ENCODE data around the gene ZFP57. TPM values are rescaled to one million over a fixed set of nuclear protein-coding genes. Genes with fewer than 3 reads are reported as not detected.

ZFP57 gene
- not detected for total RNA-seq
- long read RNA-seq: 0 reads

GRCh38 chr6:29680904-29681303, at the start of gene ZFP57:
TSS of gene ZFP57 (minus strand) at chr6:29681152. CDS start at chr6:29677003, 4,149 bp downstream.
- intact Hi-C loops (cut with DNase I): no loop called here
- no peak for DNase-seq (ENCODE audit: low spot score)

GRCh38 chr6:29730575-29731126, 49.7 kb upstream of the ZFP57 start:
- intact Hi-C loops (cut with DNase I): no loop called here
- DNase-seq (ENCODE audit: low spot score): no peak

GRCh38 chr6:29729774-29730328, 48.9 kb upstream of the ZFP57 start:
- no peak for DNase-seq (ENCODE audit: low spot score)
- intact Hi-C loops (cut with DNase I): no loop called here

GRCh38 chr6:29728875-29729270, 47.9 kb upstream of the ZFP57 start:
- no peak for DNase-seq (ENCODE audit: low spot score)
- intact Hi-C loops (cut with DNase I): no loop called here

GRCh38 chr6:29728173-29728874, 47.4 kb upstream of the ZFP57 start:
- intact Hi-C loops (cut with DNase I): no loop called here
- DNase-seq (ENCODE audit: low spot score): no peak

GRCh38 chr6:29727637-29728036, 46.7 kb upstream of the ZFP57 start:
- DNase-seq (ENCODE audit: low spot score): no peak
- intact Hi-C loops (cut with DNase I): no loop called here

GRCh38 chr6:29726571-29727194, 45.7 kb upstream of the ZFP57 start:
- no peak for DNase-seq (ENCODE audit: low spot score)
- intact Hi-C loops (cut with DNase I): no loop called here

GRCh38 chr6:29726001-29726400, 45.0 kb upstream of the ZFP57 start:
- intact Hi-C loops (cut with DNase I): no loop called here

GRCh38 chr6:29724937-29725869, 44.3 kb upstream of the ZFP57 start:
- DNase-seq (ENCODE audit: low spot score): no peak
- intact Hi-C loops (cut with DNase I): no loop called here

More at GRCh38 chr6:29726001-29726400, 45.0 kb upstream of the ZFP57 start:
- DNase-seq (ENCODE audit: low spot score): no peak

GRCh38 chr6:29723666-29724588, 43.0 kb upstream of the ZFP57 start:
- DNase-seq (ENCODE audit: low spot score): peak; percentile 86
- intact Hi-C loops (cut with DNase I): no loop called here

GRCh38 chr6:29723262-29723665, 42.3 kb upstream of the ZFP57 start, which contains the start of gene HLA-F:
TSS of gene HLA-F (plus strand) at chr6:29723434. CDS start at chr6:29723464, 30 bp downstream.
- intact Hi-C loops (cut with DNase I): no loop called here

GRCh38 chr6:29720863-29721262, 39.9 kb upstream of the ZFP57 start:
- DNase-seq (ENCODE audit: low spot score): no peak
- intact Hi-C loops (cut with DNase I): no loop called here

More at GRCh38 chr6:29723262-29723665, 42.3 kb upstream of the ZFP57 start, which contains the start of gene HLA-F:
- peak; percentile 91 for DNase-seq (ENCODE audit: low spot score)

- no peak for DNase-seq (ENCODE audit: low spot score)
- intact Hi-C loops (cut with DNase I): no loop called here
These were observed 29.5 kb upstream of the ZFP57 start for GRCh38 chr6:29710281-29710941.

- DNase-seq (ENCODE audit: low spot score): no peak
- intact Hi-C loops (cut with DNase I): loop anchor here (5.0 kb wide), 1 partner anchor 43 kb away; no protein-coding TSS in a partner anchor
These were observed 28.2 kb upstream of the ZFP57 start for GRCh38 chr6:29709188-29709587.

- intact Hi-C loops (cut with DNase I): loop anchor here (5.0 kb wide), 1 partner anchor 44 kb away; no protein-coding TSS in a partner anchor
- DNase-seq (ENCODE audit: low spot score): no peak
These were observed 27.7 kb upstream of the ZFP57 start for GRCh38 chr6:29708432-29709179.

GRCh38 chr6:29705389-29706231, 24.7 kb upstream of the ZFP57 start:
- DNase-seq (ENCODE audit: low spot score): no peak
- intact Hi-C loops (cut with DNase I): loop anchor here (2.0 to 5.0 kb wide), 2 partner anchors 47 to 129 kb away; no protein-coding TSS in a partner anchor
